Suppressor macrophage treated with lipopolysaccharide for 1 hour (primary cell): Measurements from ENCODE around the gene FARS2.
"Not testable (repeated sequence)": the region's sequence is repeated elsewhere in the genome, so short reads cannot be mapped to it uniquely, and the experiment has no call there.

ENCODE experiments used
- DNase-seq, 3 donors: peaks; one replicate each; pipeline ENCODE4 v3.0.0-alpha.2; 2020 to 2022

FARS2 gene

GRCh38 chr6:5673019-5673790 is 411.9 kb downstream of the FARS2 start:
- peak; percentile 33 to 51 (median 37) for DNase-seq

DNA sequence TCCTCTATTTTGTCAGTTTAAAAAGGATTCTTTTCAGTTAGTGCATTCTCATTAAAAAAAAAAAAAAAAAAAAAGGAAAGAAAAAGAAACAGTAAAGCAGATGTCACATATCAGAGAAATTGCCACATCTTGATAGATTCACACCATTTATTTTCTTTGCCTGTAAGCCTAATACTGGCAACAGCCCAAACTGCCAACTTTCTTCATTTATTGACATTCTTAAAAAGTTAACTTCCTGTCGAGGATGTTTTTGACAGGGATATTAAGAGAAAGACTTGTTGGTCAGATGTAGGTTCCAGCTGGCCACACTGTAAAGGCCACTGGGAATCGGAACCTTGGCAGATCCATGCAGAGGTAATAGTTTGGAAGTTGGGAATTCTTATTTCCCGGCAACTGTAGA is 412.8 kb downstream of the FARS2 start:
- DNase-seq, result peak in 1 of 3 donors; percentile 14

GRCh38 chr6:5674721-5675120 is 413.4 kb downstream of the FARS2 start:
- DNase-seq, result peak; percentile 83 to 94 (median 92)

GRCh38 chr6:5676701-5677100 is 415.4 kb downstream of the FARS2 start:
- no peak for DNase-seq

GRCh38 chr6:5677219-5678000 is 416.1 kb downstream of the FARS2 start:
- DNase-seq, result no peak

GRCh38 chr6:5679270-5679669 is 418.0 kb downstream of the FARS2 start:
- no peak for DNase-seq

- peak; percentile 58 to 66 (median 64) for DNase-seq
Measured at GRCh38 chr6:5679691-5680090, 418.4 kb downstream of the FARS2 start.

DNA sequence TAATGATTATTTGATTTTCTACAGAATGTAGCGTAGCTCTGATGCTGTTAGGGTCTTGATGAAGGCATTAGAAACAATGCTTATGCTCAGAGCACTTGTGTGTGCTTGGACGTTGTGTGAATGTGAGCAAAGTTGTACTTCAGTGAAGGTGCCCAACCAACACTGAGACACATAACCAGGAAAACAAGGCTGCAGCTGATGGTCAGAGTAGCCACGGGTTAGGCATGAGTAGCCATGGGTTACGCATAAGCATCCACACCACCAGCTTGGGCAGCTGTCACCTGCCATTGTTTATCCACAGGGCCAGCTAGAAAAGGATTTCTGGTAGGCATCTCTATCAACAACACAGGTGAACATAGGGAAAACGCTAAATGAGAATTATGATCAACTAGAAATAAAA is 418.8 kb downstream of the FARS2 start:
- DNase-seq, result no peak

DNA sequence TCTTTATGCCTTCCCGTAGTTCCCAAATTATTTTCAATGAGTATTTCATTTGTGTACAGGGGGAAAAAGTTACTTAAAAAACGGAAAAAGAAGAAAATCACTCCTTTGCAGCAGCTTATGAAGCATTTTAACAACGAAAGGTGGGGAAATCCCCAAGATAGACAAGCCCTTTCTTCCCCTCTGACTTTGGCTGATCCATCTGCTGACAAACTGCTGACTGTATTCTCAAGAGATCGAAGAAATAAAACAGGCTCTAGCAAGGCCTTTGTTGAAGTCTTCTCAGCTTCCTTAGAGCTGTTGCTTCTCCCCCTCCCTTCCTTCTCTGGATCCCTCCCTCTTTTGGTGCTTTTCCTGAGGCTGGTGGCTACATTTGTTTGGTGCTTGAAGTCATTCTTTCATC is 420.2 kb downstream of the FARS2 start:
- peak; percentile 58 to 71 (median 64) for DNase-seq

DNA sequence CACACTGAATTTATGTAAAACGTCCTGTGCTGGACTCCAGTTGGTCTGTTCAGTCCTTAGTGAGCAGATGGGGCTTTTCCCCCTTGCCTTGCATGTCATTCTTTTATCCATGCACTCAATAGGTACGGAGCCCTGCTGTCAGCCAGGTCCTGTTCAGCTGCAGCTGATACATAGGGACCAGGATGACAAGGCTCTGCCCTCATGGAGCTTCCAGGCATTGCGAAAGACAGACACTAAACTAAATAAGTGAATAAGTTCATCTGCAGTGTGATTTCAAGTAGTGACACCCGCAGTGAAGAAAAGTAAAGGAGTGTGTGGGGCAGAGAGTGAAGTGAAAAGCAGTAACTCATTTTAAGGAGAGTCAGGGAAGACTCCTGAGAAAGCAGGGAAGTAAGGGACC is 421.2 kb downstream of the FARS2 start:
- no peak for DNase-seq

DNA sequence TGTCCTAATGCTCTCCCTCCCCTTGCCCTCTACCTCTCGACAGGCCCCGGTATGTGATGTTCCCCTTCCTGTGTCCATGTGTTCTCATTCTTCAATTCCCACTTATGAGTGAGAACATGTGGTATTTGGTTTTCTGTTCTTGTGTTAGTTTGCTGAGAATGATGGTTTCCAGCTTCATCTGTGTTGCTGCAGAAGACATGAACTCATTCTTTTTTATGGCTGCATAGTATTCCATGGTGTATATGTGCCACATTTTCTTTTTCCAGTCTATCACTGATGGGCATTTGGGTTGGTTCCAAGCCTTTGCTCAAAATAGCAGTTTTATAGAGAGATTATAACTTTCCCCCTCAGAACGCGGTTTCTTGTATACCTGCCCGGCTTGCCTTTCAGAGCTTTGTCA is 422.4 kb downstream of the FARS2 start:
- not testable (repeated sequence) for DNase-seq

DNA sequence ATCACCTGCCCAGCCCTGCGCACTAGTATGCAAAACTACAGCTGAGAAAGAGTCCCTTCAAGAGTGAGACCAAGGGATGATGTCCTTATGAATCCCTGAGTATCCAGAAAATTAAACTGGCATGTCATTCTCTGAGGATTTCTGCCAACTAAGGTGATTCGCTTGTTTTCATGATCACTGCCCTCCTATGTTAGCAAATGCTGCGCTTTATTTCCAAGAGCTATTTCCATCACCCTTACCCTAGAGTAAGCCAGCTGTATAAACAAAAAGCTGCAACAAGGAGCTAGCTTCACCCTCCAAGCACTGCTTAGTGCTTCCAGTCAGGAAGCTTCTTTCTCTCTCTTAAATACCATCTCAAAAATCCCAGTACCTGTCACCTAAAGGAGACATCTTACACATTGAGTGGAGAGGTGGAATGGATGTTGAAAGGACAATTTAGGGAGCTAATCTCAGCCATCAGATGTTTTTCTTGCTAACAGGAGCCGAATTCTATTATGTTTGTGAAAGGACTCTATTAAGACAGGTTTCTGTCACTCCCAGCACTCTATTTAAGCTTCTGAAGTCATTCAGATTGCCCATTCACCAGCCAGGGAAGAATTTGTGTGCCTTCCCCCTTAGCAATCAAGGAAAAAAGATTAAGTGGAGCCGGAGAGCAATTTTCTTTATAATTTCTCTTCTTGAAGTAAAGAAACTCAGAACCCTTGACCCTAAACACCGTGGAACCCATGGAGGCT is 423.2 kb downstream of the FARS2 start:
- no peak for DNase-seq

DNA sequence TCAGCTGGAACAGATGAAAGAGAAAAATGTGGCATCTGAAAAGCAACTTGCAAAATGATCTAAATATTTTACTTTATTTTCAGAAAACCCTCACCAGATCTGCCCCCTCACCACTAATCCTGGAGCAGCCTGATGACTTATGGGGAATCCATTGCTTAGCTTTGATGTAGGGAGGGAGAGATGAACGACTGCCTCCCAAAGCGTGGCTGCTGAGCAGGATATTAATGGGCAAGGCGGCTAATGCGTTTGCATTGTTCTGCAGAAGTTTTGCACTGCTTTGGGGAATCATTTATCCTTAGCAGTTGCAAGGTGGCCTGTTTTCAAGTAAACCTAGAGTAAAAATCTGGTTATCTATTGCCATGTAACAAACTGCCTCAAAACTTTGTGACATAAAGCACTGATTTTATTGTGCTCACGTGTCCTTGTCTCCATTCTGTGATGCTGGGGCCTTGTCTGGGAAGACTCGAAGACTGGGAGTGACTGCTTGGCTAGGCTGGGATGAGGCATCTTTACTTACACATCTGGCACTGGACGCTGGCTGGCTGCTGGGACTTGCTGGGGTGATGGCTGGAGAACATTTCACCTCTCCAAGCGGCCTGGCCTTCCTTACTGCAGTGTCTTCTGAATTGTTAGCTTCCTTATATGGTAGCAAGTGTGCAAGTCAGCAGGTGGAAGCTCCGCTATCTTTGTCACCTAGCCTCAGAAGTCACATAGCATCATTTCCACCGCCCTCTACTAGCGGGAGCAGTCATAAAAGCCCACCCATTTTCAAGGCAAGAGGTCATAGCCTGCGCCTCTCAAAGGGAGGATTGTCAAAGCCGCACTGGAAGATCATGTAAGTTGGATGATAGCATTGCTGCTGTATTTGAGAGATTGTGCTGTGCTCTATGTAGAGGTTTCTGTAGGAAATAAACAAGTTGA is 432.2 kb downstream of the FARS2 start:
- DNase-seq, result no peak

DNA sequence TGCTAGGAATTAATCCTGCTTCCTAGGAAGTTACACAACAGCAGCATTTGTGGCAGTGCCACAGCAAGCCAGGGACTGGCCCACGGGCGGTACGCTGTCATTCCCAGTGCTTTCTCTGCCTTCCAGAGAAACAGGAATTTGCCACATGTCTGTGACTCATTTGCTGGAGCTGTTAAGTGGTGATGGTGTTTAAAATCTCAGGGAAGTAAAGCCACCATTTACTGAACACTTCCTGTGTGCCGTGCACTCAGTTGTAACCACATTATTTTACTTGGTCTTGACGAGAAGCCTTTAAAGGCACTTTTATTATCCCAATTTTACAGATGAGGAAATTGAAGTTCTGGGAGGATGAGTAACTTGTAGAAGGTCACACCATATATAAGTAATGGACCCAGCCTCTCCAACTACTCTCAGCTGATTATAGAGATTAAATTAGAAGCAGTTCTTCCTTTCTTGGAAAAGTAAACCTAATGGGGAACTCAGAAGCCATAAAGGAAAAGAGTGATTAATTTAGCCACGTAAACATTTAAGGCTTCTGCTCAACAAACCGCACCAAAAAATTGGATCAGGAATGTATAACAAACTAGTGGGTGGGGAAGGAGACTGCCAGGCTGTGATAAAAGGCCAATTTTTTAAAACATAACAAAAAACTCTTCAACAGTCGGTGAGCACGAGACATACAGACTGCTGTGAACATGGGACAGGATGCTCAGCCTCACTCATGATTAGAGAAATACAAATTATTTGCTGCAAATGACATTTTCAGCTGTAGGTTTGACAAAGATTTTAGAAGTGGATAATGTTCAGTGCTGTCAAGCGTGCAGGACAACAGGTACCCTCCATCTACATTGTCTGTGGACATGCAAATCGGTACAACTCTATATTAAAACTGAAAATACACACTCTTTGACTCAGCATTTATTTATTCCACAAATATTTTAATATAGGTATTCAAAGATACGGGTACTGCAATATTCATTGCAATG is 434.2 kb downstream of the FARS2 start:
- peak; percentile 72 to 87 (median 76) for DNase-seq

DNA sequence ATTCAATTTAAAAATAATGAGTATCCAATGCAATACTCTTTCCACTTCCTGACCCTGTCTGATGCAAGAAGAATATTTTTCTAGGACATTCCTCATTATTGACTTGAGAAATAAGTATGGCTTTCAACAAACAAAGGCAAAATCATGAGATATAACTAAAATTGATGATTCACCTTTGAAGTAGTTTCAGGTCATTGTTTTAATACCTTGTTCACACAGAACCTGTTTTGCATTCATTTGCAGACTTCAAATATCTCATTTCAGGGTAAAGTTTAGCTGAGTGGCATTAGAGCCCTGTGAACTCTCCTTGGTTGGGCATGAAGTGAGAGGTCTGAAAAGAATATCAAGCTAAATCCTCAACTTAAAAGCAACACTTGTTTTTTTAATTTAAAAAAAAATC is 436.2 kb downstream of the FARS2 start:
- DNase-seq, result no peak

DNA sequence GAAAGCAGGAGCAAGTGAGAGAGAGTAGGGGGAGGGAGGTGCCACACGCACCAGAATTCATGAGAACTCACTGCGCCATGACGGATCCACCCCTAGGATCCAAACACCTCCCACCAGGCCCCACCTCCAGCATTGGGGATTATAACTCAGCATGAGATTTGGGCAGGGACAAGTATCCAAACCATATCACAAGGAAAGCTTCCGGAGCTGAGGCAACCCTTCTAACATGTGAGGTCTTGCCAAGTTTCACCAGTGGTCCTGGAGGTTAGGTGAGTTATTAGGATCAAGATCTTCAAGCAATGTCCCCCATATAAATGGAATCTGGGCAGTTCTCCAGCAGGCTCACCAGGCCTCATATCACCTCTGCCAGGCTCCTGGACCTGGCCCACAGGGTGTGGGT is 437.0 kb downstream of the FARS2 start:
- DNase-seq, result no peak

- peak; percentile 66 to 90 (median 87) for DNase-seq
Measured at GRCh38 chr6:5699064-5699463, 437.8 kb downstream of the FARS2 start.

DNA sequence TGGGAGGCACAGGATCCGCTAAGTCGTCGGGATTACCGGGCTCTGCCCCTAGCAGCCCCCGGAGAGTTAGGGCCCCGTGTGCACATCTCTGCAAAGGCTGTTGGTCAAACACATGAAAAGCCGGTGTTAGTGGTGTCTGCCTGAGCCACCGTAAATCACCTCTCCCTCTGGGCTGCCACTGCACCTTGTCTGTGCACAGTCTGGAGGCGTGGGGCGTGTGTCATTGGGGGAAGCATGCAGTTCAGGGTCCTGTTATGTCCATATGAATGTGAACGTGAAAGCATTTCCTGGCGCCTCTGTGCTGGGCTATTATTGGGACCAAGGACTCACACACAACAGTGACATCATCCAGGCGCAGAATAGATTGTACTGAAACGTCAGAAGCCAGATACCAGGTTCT is 439.9 kb downstream of the FARS2 start:
- no peak for DNase-seq

DNA sequence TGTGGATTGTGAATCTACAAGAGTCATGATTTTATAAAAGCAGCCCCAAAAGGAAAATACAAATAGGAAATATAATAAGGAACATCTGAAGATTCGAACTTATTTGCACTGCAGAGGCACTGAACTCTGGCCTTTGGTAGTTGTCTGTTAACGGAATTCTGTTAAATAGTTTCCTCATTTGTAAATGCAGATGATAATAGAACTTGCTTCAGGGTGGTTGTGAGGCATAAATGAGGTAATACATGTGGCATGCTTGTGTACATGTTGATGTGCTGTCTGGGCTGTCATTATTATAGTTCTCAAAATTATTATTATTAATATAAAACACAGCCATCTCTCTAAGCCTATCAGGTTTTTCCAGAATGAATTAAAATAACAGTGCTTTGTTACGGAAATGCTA is 443.4 kb downstream of the FARS2 start:
- DNase-seq, result no peak

GRCh38 chr6:5705252-5705651 is 443.9 kb downstream of the FARS2 start:
- no peak for DNase-seq
